Tibial artery (tissue), 4 donors: ENCODE results near the gene PLTP.

Experiments used
- DNase-seq, 2 donors: peaks; one replicate each; pipeline ENCODE4 v3.0.0-alpha.2; 2019
- H3K27ac ChIP-seq, 2 donors: fragments of 200-600 bp; sonication (generic) in 1 of 2; 1 replicate in 1 of 2; 2 replicates in 1 of 2; pipeline ENCODE4 v1.5.1; 2018 to 2019; ENCODE audit warnings: mild to moderate bottlenecking in 1 of 2
- H3K27me3 ChIP-seq, 2 donors: fragments of 200-600 bp; sonication (generic) in 1 of 2; one replicate each; pipeline versions ENCODE4 v1.5.1 to v1.6.0; 2016 to 2019
- H3K36me3 ChIP-seq, 3 donors: fragments of 200-600 bp; sonication (generic) in 2 of 3; one replicate each; pipeline ENCODE4 v1.5.1; 2016 to 2019; ENCODE audit warnings: mild to moderate bottlenecking in 2 of 3
- H3K4me1 ChIP-seq, 4 donors: fragments of 200-600 bp; sonication (generic) in 2 of 4; 1 replicate in 3 of 4; 2 replicates in 1 of 4; pipeline ENCODE4 v1.5.1; 2016 to 2019
- H3K4me3 ChIP-seq, 2 donors: fragments of 200-600 bp; sonication (generic) in 1 of 2; 1 replicate in 1 of 2; 2 replicates in 1 of 2; pipeline ENCODE4 v1.5.1; 2018 to 2019; ENCODE audit warnings: mild to moderate bottlenecking in 2 of 2
- H3K9me3 ChIP-seq, 3 donors: fragments of 200-600 bp; sonication (generic) in 1 of 3; one replicate each; pipeline ENCODE4 v1.5.1; 2016 to 2019
- intact Hi-C: fragments of 100-400 bp; cut with DNase I; formaldehyde crosslinking; loops from one replicate; pipeline ENCODE4 v1.15.0; 2023; ENCODE audit warnings: low total_unique reads
- TF ChIP-seq, protein P1 (sequence below), 2 experiments: fragments of 200-600 bp in 1 of 2; fragments of 450-650 bp in 1 of 2; IDR thresholded peaks; one replicate each; pipeline ENCODE4 v1.5.1; 2017 to 2019; ENCODE audit warnings: antibody characterized with exemption in 2 of 2, mild to moderate bottlenecking in 1 of 2, moderate library complexity in 1 of 2

Gene PLTP

DNA sequence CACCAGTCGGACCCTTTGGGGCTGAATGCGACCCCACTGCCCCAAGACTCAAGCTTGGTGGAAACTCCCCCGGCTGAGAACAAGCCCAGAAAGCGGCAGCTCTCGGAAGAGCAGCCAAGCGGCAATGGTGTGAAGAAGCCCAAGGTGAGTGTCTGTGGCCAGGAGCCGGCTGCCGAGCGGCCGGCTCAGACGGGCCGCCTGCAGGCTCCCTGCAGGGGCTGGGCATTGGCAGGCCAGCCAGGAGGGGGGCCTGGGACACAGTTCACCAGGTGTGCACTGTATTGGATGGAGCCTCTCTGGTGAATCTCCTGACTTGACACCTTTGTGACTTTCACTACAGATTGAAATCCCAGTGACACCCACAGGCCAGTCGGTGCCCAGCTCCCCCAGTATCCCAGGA is 28.5 kb upstream of the PLTP start:
- Histone ChIP-seq H3K4me1 (peaks cover 0 to 14% (median 7%) of the 10 kb centered on the region in 4 donors), H3K36me3 (peaks cover 75 to 84% (median 77%) of the 10 kb centered on the region in 3 donors)

DNA sequence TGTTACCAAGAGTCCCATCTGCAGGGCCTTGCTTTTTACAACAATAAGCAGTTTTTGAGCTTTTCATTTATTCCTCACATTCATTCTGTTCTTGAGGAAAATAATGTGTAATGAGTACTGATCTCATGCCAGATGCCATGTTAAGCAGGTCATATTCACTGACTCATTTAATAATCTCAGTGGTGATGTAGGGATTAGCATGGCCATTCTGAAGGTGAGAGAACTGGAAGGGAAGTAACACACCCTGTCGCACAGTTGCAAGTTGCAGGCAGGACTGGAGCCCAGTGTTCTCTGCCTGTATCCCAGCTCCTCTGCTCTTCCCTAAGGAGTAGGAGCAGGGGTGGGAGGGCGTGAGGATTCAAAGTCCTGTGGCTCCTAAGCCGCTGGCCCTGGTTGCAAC is 28.1 kb upstream of the PLTP start:
- Histone ChIP-seq H3K27me3 (no peaks in the 10 kb centered on the region), H3K27ac (no peak overlapping the region), H3K4me1 (peaks cover 0 to 14% (median 7%) of the 10 kb centered on the region in 4 donors), H3K4me3 (no peak overlapping the region), H3K36me3 (peaks cover 71 to 80% (median 73%) of the 10 kb centered on the region in 3 donors), H3K9me3 (no peaks in the 10 kb centered on the region)
- TF ChIP-seq, protein P1, sequence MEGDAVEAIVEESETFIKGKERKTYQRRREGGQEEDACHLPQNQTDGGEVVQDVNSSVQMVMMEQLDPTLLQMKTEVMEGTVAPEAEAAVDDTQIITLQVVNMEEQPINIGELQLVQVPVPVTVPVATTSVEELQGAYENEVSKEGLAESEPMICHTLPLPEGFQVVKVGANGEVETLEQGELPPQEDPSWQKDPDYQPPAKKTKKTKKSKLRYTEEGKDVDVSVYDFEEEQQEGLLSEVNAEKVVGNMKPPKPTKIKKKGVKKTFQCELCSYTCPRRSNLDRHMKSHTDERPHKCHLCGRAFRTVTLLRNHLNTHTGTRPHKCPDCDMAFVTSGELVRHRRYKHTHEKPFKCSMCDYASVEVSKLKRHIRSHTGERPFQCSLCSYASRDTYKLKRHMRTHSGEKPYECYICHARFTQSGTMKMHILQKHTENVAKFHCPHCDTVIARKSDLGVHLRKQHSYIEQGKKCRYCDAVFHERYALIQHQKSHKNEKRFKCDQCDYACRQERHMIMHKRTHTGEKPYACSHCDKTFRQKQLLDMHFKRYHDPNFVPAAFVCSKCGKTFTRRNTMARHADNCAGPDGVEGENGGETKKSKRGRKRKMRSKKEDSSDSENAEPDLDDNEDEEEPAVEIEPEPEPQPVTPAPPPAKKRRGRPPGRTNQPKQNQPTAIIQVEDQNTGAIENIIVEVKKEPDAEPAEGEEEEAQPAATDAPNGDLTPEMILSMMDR (IDR thresholded peaks at IDR 0.05), result no peak
- intact Hi-C loops, result no loop called here
- no peak for DNase-seq

More for the DNA sequence above, 28.5 kb upstream of the PLTP start:
- Histone ChIP-seq H3K27ac (no peak overlapping the region), H3K4me3 (no peak overlapping the region), H3K27me3 (no peaks in the 10 kb centered on the region), H3K9me3 (no peaks in the 10 kb centered on the region)
- TF ChIP-seq, protein P1 (IDR thresholded peaks at IDR 0.05), result no peak
- no peak for DNase-seq
- intact Hi-C loops, result no loop called here

DNA sequence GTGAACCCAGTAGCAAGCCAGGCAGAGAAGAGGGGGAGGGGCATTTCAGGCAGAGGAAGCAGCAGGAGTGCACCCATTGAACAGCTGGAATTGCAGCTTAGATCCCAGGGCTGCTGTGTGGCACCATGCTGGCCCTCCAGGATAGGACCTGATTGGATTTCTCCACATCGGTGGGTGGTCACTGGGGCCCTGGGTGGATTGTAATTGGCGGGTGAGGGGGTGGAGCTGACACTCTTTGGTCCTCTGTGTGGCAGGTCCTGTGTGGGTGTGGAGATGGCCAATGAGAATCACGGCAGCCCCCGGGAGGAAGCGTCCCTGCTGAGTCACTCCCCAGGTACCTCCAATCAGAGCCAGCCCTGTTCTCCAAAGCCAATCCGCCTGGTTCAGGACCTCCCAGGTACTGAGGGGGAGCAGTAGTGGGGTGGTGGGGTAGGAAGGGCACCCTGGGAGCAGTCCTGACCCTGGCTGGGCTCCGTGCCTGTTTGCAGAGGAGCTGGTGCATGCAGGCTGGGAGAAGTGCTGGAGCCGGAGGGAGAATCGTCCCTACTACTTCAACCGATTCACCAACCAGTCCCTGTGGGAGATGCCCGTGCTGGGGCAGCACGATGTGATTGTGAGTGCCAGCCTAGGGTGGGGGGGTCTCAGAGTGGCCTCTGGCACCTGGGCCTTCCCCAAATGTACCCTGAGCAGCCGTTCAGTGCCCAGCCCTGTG is 26.9 kb upstream of the PLTP start:
- H3K27me3 ChIP-seq, result no peaks in the 10 kb centered on the region
- H3K9me3 ChIP-seq, result no peaks in the 10 kb centered on the region
- H3K36me3 ChIP-seq, result peaks cover 59 to 68% (median 61%) of the 10 kb centered on the region in 3 donors
- intact Hi-C loops, result loop anchor here (5.0 kb wide), 2 partner anchors 33 to 1443 kb away; partner anchors contain the start of gene ZNF335
- TF ChIP-seq, protein P1 (IDR thresholded peaks at IDR 0.05), result no peak
- H3K27ac ChIP-seq, result no peak overlapping the region
- peaks cover 0 to 14% (median 7%) of the 10 kb centered on the region in 4 donors for H3K4me1 ChIP-seq
- DNase-seq, result no peak
- H3K4me3 ChIP-seq, result no peak overlapping the region

DNA sequence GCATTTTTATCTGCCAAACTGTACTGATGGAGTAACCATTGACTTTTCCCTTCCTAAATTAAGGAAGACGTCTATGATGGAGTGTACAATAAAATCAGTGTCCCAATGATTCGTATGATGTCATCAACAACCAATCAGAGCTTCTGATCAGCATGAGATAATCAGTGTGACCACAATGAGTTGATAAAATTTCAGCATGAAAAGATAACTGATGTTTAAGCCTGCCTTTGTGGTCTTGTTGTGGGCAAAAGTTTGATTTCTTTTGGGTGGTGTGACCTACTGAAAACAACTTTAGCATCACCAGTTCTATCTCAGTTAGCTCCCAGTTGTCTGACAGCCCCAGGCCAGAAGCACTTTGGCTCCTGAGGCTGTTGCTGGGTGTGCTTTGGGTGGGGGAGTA is 25.8 kb upstream of the PLTP start:
- Histone ChIP-seq H3K9me3 (no peaks in the 10 kb centered on the region), H3K27me3 (no peaks in the 10 kb centered on the region), H3K27ac (no peak overlapping the region), H3K4me1 (peaks cover 0 to 25% (median 16%) of the 10 kb centered on the region in 4 donors), H3K36me3 (peaks cover 48 to 57% (median 50%) of the 10 kb centered on the region in 3 donors), H3K4me3 (no peak overlapping the region)
- TF ChIP-seq, protein P1 (IDR thresholded peaks at IDR 0.05), result no peak
- DNase-seq, result no peak
- intact Hi-C loops, result loop anchor here (5.0 kb wide), 2 partner anchors 35 to 1445 kb away; partner anchors contain the start of gene ZNF335

DNA sequence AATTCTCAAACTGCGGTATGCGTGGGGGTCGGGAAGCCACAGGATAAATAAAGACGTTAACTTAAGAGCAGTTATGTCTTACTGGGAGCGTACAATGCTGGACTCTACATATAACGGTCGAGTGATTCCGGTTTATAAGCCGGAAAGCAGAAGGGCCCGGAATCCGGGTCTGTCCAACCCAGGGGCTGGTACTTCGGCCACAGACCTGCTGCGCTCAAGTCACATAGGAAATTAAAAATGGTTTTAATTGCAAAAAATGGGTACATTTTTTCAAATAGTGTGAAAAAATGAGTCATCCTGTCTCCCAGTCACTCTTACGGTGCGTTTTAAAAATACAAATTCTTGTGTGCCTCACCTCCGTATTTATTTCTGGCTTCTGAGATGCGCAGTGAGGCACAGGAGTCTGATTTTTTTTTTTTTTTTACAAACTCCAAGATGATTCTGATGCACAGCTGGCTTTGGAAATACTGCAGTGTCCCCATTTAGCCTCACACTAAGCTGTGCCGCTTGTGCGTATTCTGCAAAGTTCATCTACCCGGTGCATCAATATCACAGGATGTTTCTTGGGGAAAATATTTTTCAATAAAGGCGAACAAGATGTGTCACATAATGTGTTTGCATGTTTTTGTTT is 23.6 kb upstream of the PLTP start:
- H3K27me3 ChIP-seq, result no peaks in the 10 kb centered on the region
- TF ChIP-seq, protein P1 (IDR thresholded peaks at IDR 0.05), result no peak
- intact Hi-C loops, result loop anchor here (5.0 kb wide), 2 partner anchors 37 to 1447 kb away; partner anchors contain the start of gene ZNF335
- peak overlapping the region; percentile 72 to 90 for H3K4me3 ChIP-seq
- peaks cover 28 to 35% (median 34%) of the 10 kb centered on the region in 3 donors for H3K36me3 ChIP-seq
- H3K27ac ChIP-seq, result peak overlapping the region; percentile 98 to 99
- H3K4me1 ChIP-seq, result peaks cover 0 to 26% (median 16%) of the 10 kb centered on the region in 4 donors
- no peaks in the 10 kb centered on the region for H3K9me3 ChIP-seq
- no peak for DNase-seq
